Stimulated activated CD4-positive, alpha-beta T cell treated with anti-CD3 and anti-CD28 coated beads, Interleukin-1b, Interleukin-23, amount 100 ng/mL, for 4 hours (primary cell): ENCODE data around the gene OR8B3.

Source experiments
- DNase-seq, 2 donors: peaks; one replicate each; pipeline ENCODE4 v3.0.0-alpha.2; 2020; ENCODE audit warnings: low read depth in 2 of 2

OR8B3 gene

GRCh38 chr11:124359566-124359965 is 39.3 kb downstream of the OR8B3 start:
- no peak for DNase-seq

- no peak for DNase-seq
Observed at GRCh38 chr11:124346311-124346955, 52.4 kb downstream of the OR8B3 start.
